Heart left ventricle (tissue), 16 donors: ENCODE measurements around the gene STXBP2. TPM values are rescaled to one million over a fixed set of nuclear protein-coding genes. Genes with fewer than 3 reads are reported as not detected.

ENCODE experiments used
- ATAC-seq, 4 donors: fragments of 200-7000 bp; cut with Tn5 transposase; one replicate each; pipeline ENCODE4 v1.9.1; 2020 to 2022; ENCODE audit warnings: moderate library complexity in 4 of 4, mild to moderate bottlenecking in 3 of 4, moderate number of reproducible peaks in 1 of 4
- DNase-seq, 5 donors: peaks; one replicate each; pipeline ENCODE4 v3.0.0-alpha.2; 2020
- H3K27ac ChIP-seq, 12 donors: fragments of 200-600 bp; sonication (generic) in 4 of 12; one replicate each; pipeline versions ENCODE4 v1.5.0 to v1.8.0; 2016 to 2022; ENCODE audit warnings: mild to moderate bottlenecking in 2 of 12
- H3K27me3 ChIP-seq, 9 donors: fragments of 200-600 bp; sonication (generic) in 2 of 9; one replicate each; pipeline versions ENCODE4 v1.5.1 to v1.8.0; 2016 to 2022; ENCODE audit warnings: mild to moderate bottlenecking in 3 of 9
- H3K36me3 ChIP-seq, 9 donors: fragments of 200-600 bp; sonication (generic) in 2 of 9; one replicate each; pipeline versions ENCODE4 v1.5.0 to v1.8.0; 2018 to 2022; ENCODE audit warnings: mild to moderate bottlenecking in 2 of 9
- H3K4me1 ChIP-seq, 12 donors: fragments of 200-600 bp; sonication (generic) in 4 of 12; one replicate each; pipeline versions ENCODE4 v1.5.0 to v1.8.0; 2016 to 2022; ENCODE audit warnings: mild to moderate bottlenecking in 3 of 12
- H3K4me3 ChIP-seq, 12 donors: fragments of 200-600 bp; sonication (generic) in 4 of 12; one replicate each; pipeline versions ENCODE4 v1.5.0 to v1.8.0; 2017 to 2022; ENCODE audit warnings: mild to moderate bottlenecking in 9 of 12, moderate library complexity in 4 of 12
- H3K9me3 ChIP-seq, 12 donors: fragments of 200-600 bp; sonication (generic) in 4 of 12; one replicate each; pipeline versions ENCODE4 v1.5.0 to v1.8.0; 2016 to 2022; ENCODE audit warnings: mild to moderate bottlenecking in 1 of 12
- CTCF ChIP-seq, 12 donors: fragments of 200-600 bp; sonication (generic) in 4 of 12; IDR thresholded peaks; one replicate each; pipeline versions ENCODE4 v1.5.0 to v1.8.0; 2018 to 2022; ENCODE audit warnings: antibody characterized with exemption in 12 of 12, mild to moderate bottlenecking in 5 of 12
- POLR2A ChIP-seq, 2 donors: fragments of 450-650 bp; IDR thresholded peaks; one replicate each; pipeline ENCODE4 v1.6.1; 2017; ENCODE audit warnings: antibody characterized with exemption in 2 of 2, mild to moderate bottlenecking in 2 of 2, moderate library complexity in 2 of 2
- WGBS, 4 donors: extraction: QIAGEN DNeasy Blood & Tissue Kit in 2 of 4; methylation state at CpG; one replicate each; pipeline versions ENCODE4 v1.1.5 to v1.1.7; 2013 to 2018; 5-methylcytosine and 5-hydroxymethylcytosine counted together
- intact Hi-C, 10 donors: fragments of 100-400 bp; cut with DNase I; formaldehyde crosslinking; loops; one replicate each; pipeline versions ENCODE4 v1.11.1 to v1.14.2; 2022
- polyA plus RNA-seq, 2 donors: library from polyadenylated mRNA; stranded (reverse); fragments of 200-250 nt; gene quantifications; one replicate each; pipeline ENCODE4 v1.2.3, GENCODE V29; 2013
- total RNA-seq, 9 donors: library from RNA; depleted of rRNA in 2 of 9; stranded (reverse); fragments of >200 nt in 2 of 9; fragmentation: NEBNext Ultra II Directional in 3 of 9; extraction: Animal tissue kit (Norgen Biotek cat#: 25700) in 3 of 9; gene quantifications; one replicate each; pipeline versions ENCODE4 v1.1.0 to v1.2.4, GENCODE V29; 2016 to 2023
- donor health status: ischemic (EF 13 %, LVEDD 7.1; RV severe dilation, severe dysfunction).
- donor health status: healthy with polysubstance abuse.
- donor health status: DM: no; HTN: yes; CAD: no.
- donor health status: DM: no; HTN: no; CAD: no.
- donor health status: ischemic (EF 25% LVEDD 6.9; RV normal size, moderate dysfunction).
- donor health status: ischemic (EF 25% LVEDD 5.7; RV mildly dilated, moderate dysfunction).
- donor health status: healthy.
- donor health status: DM: yes; HTN: yes; CAD: no.
- donor health status: ischemic (EF 35%, LVEDD 5.7; RV mildly dilated, moderate dysfunction).
- donor health status: nonischemic (EF 11% LVEDD 7.7; RV severe dilation, severe dysfunction).
- donor health status: DM: yes; HTN: yes; CAD: no.
- donor health status: PGD.
- donor health status: ischemic (EF 29% LVEDD 5.4; RV normal size, mild dysfunction).
- donor health status: nonischemic (EF 23%, LVEDD 6.1; RV moderate dilation, normal function).

The STXBP2 gene
- total and polyA plus RNA-seq, 11 donors, result 1.2 to 46.7 (median 4.7) TPM

GRCh38 chr19:7668842-7669241 is 31.9 kb downstream of the STXBP2 start, which contains the start of gene RETN:
Gene RETN (plus strand): TSS chr19:7669049. CDS start chr19:7669327, 278 bp downstream.
- Histone ChIP-seq H3K27ac (no peak within 1 kb of the TSS), H3K4me3 (peak within 1 kb of the TSS in 1 of 12 donors; percentile 17), H3K9me3 (peaks cover 0 to 4% (median 0%) of the 10 kb centered on the region in 12 donors), H3K36me3 (no peaks in the 10 kb centered on the region), H3K4me1 (peaks cover 0 to 3% (median 0%) of the 10 kb centered on the region in 12 donors), H3K27me3 (peaks cover 0 to 37% (median 15%) of the 10 kb centered on the region in 9 donors)
- WGBS, 4 donors, result 58 to 75% (median 72%) methylated on average over 6 to 9 of the region's 9 CpGs
- intact Hi-C loops, result loop anchor here in 1 of 10 donors (10.0 kb wide), 1 partner anchor 104 kb away; no protein-coding TSS in a partner anchor
- TF ChIP-seq CTCF (IDR thresholded peaks at IDR 0.05), result no peak
- TF ChIP-seq POLR2A (IDR thresholded peaks at IDR 0.05), result no peak
- ATAC-seq, result no peak
- no peak for DNase-seq

GRCh38 chr19:7669641-7670040 is 32.7 kb downstream of the STXBP2 start:
- Histone ChIP-seq H3K4me1 (peaks cover 0 to 7% (median 0%) of the 10 kb centered on the region in 12 donors), H3K27ac (no peak overlapping the region), H3K36me3 (no peaks in the 10 kb centered on the region), H3K27me3 (peaks cover 0 to 37% (median 15%) of the 10 kb centered on the region in 9 donors), H3K4me3 (peak overlapping the region in 1 of 12 donors; percentile 17), H3K9me3 (peaks cover 0 to 7% (median 0%) of the 10 kb centered on the region in 12 donors)
- 25 to 45% (median 28%) methylated on average over 4 to 9 of the region's 9 CpGs for WGBS, 4 donors
- intact Hi-C loops, result loop anchor here in 3 of 10 donors (10.0 kb wide), 2 partner anchors 105 to 315 kb away; no protein-coding TSS in a partner anchor
- no peak for ATAC-seq
- TF ChIP-seq POLR2A (IDR thresholded peaks at IDR 0.05) (no peak), CTCF (IDR thresholded peaks at IDR 0.05) (no peak)
- no peak for DNase-seq

GRCh38 chr19:7670150-7670783 is 33.4 kb downstream of the STXBP2 start:
- intact Hi-C loops, result loop anchor here in 2 of 10 donors (10.0 kb wide), 1 partner anchor 315 kb away; no protein-coding TSS in a partner anchor
- H3K27me3 ChIP-seq, result peaks cover 0 to 36% (median 15%) of the 10 kb centered on the region in 9 donors

More at GRCh38 chr19:7670150-7670783, 33.4 kb downstream of the STXBP2 start:
- Histone ChIP-seq H3K27ac (no peak overlapping the region), H3K36me3 (no peaks in the 10 kb centered on the region), H3K4me1 (peaks cover 0 to 7% (median 0%) of the 10 kb centered on the region in 12 donors), H3K4me3 (peak overlapping the region in 2 of 12 donors; percentile 10 to 38), H3K9me3 (peaks cover 0 to 7% (median 0%) of the 10 kb centered on the region in 12 donors)
- 2 to 7% (median 2%) methylated on average over 19 to 43 of the region's 43 CpGs for WGBS, 4 donors
- peak in 1 of 4 donors; percentile 39 for ATAC-seq
- no peak for DNase-seq
- TF ChIP-seq POLR2A (IDR thresholded peaks at IDR 0.05), result no peak
- TF ChIP-seq CTCF (IDR thresholded peaks at IDR 0.05), result no peak
